Measurements from ENCODE around the gene MMRN2.

The MMRN2 gene

DNA sequence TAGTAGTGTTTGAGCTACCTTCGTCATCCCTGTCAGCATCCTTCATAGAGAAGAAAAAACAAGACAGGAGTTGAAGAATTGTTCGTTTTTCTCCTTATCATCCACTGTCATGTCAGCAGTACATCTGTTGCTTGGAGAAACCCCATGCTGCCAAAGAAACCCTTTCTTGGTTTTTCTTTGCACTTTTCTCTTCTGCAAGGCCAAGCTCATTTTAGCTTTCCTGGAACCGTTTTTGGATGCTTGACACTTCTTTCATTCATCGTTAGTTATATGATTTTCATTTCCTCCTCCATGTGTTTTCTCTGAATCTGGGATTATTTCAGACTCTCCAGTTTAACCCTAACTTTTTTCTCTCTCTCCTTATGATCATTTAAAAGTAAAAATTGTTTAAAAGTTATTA is 58.9 kb downstream of the MMRN2 start:
- Histone ChIP-seq H3K9me3 (ENCODE audit: control insufficient read depth in 1 of 2, low read length in 2 of 2) (no peaks in the 10 kb centered on the region), H3K36me3 (ENCODE audit: control insufficient read depth in 1 of 2, insufficient read depth in 2 of 2, low read length in 2 of 2) (peaks cover 0 to 3% of the 10 kb centered on the region in 2 donors), H3K4me3 (ENCODE audit: low read depth in 1 of 2, low read length in 2 of 2) (no peak overlapping the region), H3K27me3 (ENCODE audit: low read depth, low read length) (no peaks in the 10 kb centered on the region), H3K27ac (ENCODE audit: low read length) (no peak overlapping the region), H3K4me1 (ENCODE audit: control insufficient read depth in 1 of 2, insufficient read depth in 2 of 2, low read length in 2 of 2) (peaks cover 0 to 19% of the 10 kb centered on the region in 2 donors)

DNA sequence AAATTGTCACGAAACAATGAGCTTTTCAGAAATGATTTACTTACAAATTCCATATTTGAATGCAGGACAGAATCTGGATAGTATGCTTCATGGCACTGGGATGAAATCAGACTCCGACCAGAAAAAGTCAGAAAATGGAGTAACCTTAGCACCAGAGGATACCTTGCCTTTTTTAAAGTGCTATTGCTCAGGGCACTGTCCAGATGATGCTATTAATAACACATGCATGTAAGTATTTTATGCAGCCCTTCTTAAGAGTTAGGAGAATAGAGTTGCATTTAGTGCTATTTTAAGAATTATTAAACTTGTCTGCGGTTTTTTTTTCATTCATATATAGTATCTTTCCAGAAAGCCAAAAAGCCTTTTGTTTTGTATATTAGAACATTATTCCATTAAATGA is 67.4 kb downstream of the MMRN2 start:
- H3K9me3 ChIP-seq (ENCODE audit: control insufficient read depth in 1 of 2, low read length in 2 of 2): no peaks in the 10 kb centered on the region
- no peaks in the 10 kb centered on the region for H3K36me3 ChIP-seq (ENCODE audit: control insufficient read depth in 1 of 2, insufficient read depth in 2 of 2, low read length in 2 of 2)
- H3K4me3 ChIP-seq (ENCODE audit: low read depth in 1 of 2, low read length in 2 of 2): no peak overlapping the region
- no peaks in the 10 kb centered on the region for H3K27me3 ChIP-seq (ENCODE audit: low read depth, low read length)
- peaks cover 0 to 25% of the 10 kb centered on the region in 2 donors for H3K4me1 ChIP-seq (ENCODE audit: control insufficient read depth in 1 of 2, insufficient read depth in 2 of 2, low read length in 2 of 2)
- no peak overlapping the region for H3K27ac ChIP-seq (ENCODE audit: low read length)

DNA sequence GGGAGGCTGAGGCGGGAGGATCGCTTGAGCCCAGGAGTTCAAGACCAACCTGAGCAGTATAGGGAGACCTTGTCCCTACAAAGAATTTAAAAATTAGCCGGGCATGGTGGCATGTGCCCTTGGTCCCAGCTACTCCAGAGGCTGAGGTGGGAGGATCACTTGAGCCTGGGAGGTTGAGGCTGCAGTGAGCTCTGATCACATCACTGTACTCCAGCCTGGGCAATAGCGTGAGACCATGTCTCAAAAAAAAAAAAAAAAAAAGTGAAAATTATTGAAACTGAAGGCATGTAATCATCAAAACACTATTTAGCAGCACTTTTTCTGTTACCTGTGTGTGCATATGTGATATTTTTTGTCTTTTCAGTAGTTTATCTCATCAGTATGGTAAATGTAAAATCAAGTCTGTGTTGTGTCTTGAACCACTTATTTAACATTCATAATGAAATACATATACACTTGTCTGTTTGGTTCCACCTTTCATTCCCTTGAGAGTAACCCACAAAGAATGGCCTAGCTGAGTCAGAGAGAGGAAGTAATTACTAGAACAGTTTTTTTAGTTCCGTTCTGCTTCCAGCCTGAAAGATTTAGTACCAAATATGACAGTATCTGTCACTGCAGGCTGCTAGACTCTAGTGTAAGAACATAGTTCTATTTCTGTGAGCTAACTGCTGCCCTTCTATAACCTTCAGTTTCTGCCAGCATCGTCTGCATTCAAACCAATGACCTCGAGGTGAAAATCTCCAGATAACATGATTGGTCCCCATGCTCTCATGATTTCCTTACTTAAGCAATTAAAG is 68.6 kb downstream of the MMRN2 start:
- H3K4me1 ChIP-seq (ENCODE audit: control insufficient read depth in 1 of 2, insufficient read depth in 2 of 2, low read length in 2 of 2): peaks cover 0 to 19% of the 10 kb centered on the region in 2 donors
- H3K36me3 ChIP-seq (ENCODE audit: control insufficient read depth in 1 of 2, insufficient read depth in 2 of 2, low read length in 2 of 2): no peaks in the 10 kb centered on the region
- H3K27me3 ChIP-seq (ENCODE audit: low read depth, low read length): no peaks in the 10 kb centered on the region
- H3K9me3 ChIP-seq (ENCODE audit: control insufficient read depth in 1 of 2, low read length in 2 of 2): no peaks in the 10 kb centered on the region
- H3K27ac ChIP-seq (ENCODE audit: low read length): peak overlapping the region; percentile 36
- H3K4me3 ChIP-seq (ENCODE audit: low read depth in 1 of 2, low read length in 2 of 2): no peak overlapping the region
